NCI-H2107 (cell line): ENCODE measurements around the gene SLC16A4.

Experiments
- DNase-seq: peaks from one replicate; lab custom pipeline; 2025; lab: John Stamatoyannopoulos, UW

The SLC16A4 gene

GRCh38 chr1:110356379-110356778 lies 34.4 kb downstream of the SLC16A4 start:
- DNase-seq = no peak

DNA sequence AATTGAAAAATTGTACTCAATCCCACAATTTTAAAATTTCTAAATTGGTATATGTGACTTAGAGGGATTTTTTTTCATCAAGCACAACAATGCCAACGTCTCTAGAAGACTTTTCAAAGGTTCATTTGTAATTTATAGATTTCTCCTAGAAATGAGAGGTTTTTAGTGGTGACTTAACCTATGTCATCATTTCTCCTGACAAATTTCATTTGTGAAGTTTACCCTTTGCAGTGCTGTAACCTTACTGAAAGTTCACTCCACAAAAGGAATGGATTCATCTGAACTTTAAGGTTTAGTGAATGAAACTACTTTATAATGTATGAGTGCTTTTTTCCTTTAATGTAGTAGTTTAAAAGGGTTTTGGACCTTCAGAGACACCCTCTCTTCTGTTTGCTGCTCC lies 35.5 kb downstream of the SLC16A4 start:
- DNase-seq = no peak

GRCh38 chr1:110350360-110350759 lies 40.5 kb downstream of the SLC16A4 start:
- DNase-seq = no peak

- no peak for DNase-seq
Observed at GRCh38 chr1:110348771-110349170, 42.1 kb downstream of the SLC16A4 start.

GRCh38 chr1:110348050-110348449 lies 42.8 kb downstream of the SLC16A4 start:
- DNase-seq = no peak

DNA sequence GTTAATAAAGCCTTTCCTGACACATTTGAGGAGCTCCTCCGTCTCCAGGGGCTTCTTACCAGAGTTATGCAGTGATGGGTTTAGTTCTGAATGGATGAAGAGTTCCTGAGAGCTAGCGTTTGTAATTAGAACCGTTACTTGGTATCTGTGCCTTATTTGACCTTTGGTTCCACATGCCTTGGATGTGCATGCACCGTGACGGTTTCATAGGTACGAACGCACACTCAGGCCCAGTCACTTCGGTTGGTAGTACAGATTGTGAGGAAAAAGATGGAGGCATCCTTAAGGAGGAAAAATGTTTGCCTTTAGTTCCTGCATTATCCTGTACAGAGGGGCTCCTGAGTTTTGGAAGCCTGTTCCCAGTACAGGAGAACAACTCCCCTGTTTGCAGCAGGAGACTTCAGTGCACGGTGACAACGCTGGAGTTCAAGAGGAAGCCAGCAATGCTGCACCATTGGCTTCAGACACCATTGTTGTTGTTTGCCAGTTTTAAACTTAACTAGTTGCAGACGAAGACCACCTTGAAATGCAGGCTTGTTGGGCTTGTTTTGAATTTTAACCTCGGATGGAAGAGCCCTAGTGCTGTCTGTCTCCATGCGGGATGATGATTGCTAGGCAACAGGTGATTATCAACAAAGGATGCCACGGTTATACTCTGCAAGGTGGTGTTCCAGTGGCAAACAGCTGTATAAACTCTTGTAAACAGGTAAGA lies 43.5 kb downstream of the SLC16A4 start:
- DNase-seq = no peak

DNA sequence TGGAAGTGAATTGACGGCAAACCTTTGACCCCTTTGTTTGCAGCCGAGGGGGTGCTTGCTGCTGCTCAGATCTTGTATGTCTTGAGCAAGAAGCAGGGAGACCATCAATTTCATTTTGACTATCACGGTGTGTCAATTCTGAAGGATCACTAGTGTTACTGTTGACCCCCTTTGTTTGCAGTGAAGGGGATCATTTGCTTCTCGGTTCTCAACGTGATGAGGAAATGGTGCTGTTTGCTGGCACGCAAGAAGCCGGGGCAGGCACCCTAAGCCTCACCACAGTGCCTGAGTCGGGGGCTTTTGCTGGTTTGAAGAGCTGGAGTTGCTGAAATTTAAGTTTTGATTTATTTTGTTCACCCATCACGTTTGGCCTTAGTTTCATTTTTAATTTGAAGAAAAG lies 44.1 kb downstream of the SLC16A4 start:
- DNase-seq = no peak

DNA sequence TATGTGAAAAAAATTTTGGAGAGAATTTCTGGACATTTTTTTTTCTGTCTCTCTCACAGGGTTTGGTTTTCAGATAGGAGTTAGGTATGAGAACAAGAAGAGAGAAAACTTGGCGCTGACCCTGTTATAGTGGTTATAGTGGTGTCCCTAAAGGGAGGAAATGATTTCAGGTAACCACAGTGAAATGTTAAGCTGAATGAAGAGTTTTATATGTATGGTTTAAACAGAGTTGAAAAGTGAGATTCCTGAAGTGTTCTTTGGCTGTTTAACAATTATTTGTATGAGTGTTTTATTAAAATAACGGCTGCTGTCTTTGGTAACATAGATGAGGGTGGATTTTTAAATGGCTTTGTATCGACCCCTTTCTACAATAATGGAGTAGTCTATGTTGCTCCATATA lies 45.3 kb downstream of the SLC16A4 start:
- no peak for DNase-seq

DNA sequence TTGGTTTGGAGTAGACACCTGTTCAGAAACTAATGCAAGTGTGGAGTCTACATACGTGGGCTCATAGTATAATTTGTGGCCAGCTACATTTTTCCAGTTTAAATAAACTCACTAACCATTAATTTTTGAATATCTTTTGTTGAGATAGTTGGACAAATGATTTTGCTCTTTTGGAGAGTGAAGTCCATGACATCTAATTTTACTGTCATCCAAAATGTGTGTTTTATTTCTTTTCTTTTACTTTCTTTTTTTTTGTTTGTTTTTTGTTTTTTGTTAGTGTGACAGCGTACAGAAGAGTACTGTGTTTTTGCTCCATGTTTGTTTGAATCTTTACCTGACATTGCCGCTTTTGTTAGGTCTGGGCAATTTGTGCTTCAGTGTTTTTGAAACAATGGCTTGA lies 46.7 kb downstream of the SLC16A4 start:
- no peak for DNase-seq

DNA sequence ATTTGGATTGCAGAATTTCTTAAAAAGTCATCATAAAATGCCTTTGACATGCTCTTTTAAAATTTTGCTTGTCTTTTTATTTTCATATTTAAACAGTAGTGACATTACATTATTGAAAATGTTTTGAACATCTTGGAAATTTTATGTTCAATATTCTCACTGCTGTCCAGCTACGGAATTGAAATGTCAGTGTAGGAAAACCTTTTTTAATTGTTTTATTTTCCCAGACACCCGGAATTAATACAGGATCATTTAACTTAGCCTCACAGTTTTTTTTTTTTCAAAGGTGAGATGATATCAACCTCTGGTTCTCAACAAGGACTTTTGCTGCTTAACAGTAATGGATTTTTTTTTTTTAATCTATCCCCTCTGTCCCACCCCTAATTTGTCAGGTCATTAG lies 47.6 kb downstream of the SLC16A4 start:
- DNase-seq = no peak

DNA sequence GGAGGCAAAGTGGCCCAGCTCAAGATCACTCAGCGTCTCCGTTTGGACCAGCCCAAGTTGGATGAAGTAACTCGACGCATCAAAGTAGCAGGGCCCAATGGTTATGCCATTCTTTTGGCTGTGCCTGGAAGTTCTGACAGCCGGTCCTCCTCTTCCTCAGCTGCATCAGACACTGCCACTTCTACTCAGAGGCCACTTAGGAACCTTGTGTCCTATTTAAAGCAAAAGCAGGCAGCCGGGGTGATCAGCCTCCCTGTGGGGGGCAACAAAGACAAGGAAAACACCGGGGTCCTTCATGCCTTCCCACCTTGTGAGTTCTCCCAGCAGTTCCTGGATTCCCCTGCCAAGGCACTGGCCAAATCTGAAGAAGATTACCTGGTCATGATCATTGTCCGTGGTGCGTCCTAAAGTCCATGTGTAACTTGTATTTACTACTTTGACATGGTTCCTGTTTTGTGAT lies 48.9 kb downstream of the SLC16A4 start:
- no peak for DNase-seq

- peak; percentile 27 for DNase-seq
Observed at GRCh38 chr1:110341146-110341871, 49.5 kb downstream of the SLC16A4 start.

DNA sequence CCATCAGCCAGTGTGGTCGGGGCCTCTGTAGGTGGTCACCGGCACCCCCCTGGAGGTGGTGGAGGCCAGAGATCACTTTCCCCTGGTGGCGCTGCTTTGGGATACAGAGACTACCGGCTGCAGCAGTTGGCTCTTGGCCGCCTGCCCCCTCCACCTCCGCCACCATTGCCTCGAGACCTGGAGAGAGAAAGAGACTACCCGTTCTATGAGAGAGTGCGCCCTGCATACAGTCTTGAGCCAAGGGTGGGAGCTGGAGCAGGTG lies 50.7 kb downstream of the SLC16A4 start:
- DNase-seq = no peak

DNA sequence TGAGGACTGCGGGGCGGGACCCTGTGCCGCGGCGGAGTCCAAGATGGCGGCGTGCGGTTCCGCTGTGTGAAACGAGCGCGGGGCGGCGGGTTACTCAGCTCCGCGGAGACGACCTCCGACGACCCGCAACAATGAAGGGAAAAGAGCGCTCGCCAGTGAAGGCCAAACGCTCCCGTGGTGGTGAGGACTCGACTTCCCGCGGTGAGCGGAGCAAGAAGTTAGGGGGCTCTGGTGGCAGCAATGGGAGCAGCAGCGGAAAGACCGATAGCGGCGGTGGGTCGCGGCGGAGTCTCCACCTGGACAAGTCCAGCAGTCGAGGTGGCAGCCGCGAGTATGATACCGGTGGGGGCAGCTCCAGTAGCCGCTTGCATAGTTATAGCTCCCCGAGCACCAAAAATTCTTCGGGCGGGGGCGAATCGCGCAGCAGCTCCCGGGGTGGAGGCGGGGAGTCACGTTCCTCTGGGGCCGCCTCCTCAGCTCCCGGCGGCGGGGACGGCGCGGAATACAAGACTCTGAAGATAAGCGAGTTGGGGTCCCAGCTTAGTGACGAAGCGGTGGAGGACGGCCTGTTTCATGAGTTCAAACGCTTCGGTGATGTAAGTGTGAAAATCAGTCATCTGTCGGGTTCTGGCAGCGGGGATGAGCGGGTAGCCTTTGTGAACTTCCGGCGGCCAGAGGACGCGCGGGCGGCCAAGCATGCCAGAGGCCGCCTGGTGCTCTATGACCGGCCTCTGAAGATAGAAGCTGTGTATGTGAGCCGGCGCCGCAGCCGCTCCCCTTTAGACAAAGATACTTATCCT lies 51.2 kb downstream of the SLC16A4 start:
- no peak for DNase-seq

DNA sequence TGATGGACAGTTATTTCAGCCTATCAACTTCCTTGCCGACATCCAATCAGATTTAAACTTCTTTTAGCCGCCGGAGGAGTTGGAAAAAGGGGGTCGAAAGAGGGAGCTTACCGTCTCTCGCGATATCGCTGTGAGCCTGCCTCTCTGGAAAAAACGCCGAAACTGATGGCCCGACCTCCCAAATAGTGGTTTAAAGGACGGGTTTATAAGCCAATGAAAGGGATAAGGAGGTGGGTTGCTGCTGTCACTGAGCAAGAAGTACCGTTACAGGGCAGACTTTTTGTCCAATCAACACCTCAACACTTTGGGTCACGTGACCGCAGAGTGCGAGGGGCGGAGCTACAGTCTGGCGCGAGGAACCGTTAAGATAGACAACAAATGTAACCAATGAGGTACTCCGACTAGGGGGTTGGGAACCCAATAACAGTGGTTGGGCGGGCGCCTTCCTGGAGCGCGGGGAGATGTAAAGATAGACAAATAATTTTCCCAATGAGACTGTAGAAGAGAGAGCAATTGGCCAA lies 51.9 kb downstream of the SLC16A4 start, which contains the start of gene RBM15:
RBM15 (plus strand) TSS at position 492 of the 521 bp plus-strand sequence; CDS start at position 521, 29 bp downstream.
- peak; percentile 100 for DNase-seq

- peak; percentile 83 for DNase-seq
Observed at GRCh38 chr1:110338309-110338885, 52.4 kb downstream of the SLC16A4 start.

DNA sequence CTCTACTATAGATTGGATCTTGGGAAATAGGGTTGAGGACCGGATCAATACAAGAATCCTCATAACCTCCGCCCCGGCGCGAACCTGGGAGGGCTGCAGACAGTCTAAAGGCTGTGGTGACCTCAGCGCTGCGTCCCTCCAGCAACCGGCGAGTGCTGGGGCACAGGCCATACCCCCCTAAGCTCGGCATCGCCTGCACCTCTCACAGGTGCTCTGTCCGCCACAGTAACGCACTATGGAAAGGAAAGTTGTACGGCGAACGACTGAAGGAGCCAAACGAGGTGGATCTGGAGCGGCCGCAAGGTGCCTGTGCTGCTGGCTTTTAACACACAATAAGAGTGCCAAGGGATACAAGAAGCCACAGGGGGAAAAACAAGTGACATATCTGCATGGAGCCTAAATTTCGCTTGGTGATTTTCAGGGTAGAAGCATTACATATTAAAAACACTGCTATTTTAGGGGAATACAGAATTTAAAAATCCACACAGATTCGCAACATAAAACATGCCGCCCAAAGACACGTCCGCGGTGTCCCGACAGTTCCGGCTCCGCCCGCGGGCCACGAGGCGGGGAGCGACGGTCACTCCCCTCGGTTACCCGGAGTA lies 53.0 kb downstream of the SLC16A4 start:
- no peak for DNase-seq

GRCh38 chr1:110336300-110337039 lies 54.4 kb downstream of the SLC16A4 start:
- no peak for DNase-seq

DNA sequence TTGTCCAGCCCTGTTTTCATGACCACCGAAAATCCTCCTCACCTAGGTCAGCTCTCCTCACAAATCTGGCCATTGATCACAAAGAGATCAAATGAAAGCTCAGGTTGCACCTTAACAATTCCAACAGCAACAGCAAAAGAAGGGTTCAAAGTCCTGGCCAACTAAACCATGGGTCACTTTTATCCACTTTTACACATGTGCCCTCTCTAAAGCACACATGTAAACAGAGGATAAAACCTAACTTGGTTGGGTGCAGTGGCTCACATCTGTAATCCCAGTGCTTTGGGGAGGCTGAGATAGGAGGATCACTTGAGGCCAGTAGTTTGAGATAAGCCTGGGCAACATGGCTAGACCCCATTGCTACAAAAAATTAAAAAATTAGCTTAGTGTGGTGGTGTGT lies 55.6 kb downstream of the SLC16A4 start:
- DNase-seq = no peak

- no peak for DNase-seq
Observed at GRCh38 chr1:110328700-110329099, 62.1 kb downstream of the SLC16A4 start.

DNA sequence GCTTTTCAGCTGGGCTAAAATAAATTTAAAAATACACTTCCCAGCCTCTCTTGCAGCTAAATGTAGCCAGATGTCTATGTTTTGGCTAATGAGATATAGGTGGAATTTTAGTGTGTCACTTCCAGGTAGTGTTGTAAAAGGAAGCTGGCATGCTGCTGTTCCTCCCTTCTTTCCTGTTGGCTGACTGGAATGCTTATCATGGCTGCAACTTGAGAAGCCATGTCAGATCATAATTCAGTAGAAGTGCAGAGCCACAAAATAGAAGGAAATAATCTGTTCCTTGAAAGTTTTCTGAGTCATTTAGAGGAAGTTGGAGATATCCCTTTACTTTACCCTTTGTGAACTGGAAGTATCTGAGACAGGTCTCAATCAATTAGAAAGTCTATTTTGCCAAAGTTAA lies 62.6 kb downstream of the SLC16A4 start:
- no peak for DNase-seq
